ENCODE measurements around the gene TNFSF11.

TNFSF11 gene

GRCh38 chr13:42656161-42656560 lies 82.2 kb downstream of the TNFSF11 start:
- no peak for DNase-seq

GRCh38 chr13:42656958-42657357 lies 83.0 kb downstream of the TNFSF11 start:
- DNase-seq, result no peak

All from activated CD4-positive, alpha-beta T cell treated with anti-CD3 and anti-CD28 coated beads, Interleukin-2, Interleukin-6, amounts not matched to agents 100 ng/mL and 50 ng/mL, durations not matched to agents 16 hours and 8 hours (primary cell).